H1 (cell line): ENCODE results near the gene DUS1L. TPM values are rescaled to one million over a fixed set of nuclear protein-coding genes. Genes with fewer than 3 reads are reported as not detected.

Experiments
- CTCF ChIA-PET: fragments of 300-600 bp; sonication (Branson Sonifier 250); formaldehyde crosslinking; loops from one replicate; lab custom pipeline; 2021; ENCODE audit not compliant: partially characterized antibody; lab: Charles Lee
- POLR2A ChIA-PET: fragments of 300-600 bp; sonication (Branson Sonifier 250); formaldehyde crosslinking; loops from one replicate; lab custom pipeline; 2021; ENCODE audit warnings: inconsistent platforms; ENCODE audit not compliant: partially characterized antibody; lab: Charles Lee
- DNase-seq, 2 experiments: peaks; one replicate each; pipeline versions ENCODE4 v3.0.0 to v3.0.0-alpha.2; 2010 to 2022; ENCODE audit warnings: low spot score in 2 of 2, low read depth in 1 of 2, mixed read lengths in 1 of 2
- FAIRE-seq: peaks from 2 replicates; lab custom pipeline; 2011; peaks lifted over from hg19 to GRCh38; lab: Jason Lieb, UNC
- H2AFZ ChIP-seq: 2 replicates; pipeline ENCODE4 v1.8.1; 2012; ENCODE audit warnings: low read length, inconsistent platforms
- H2AK5ac ChIP-seq: 2 replicates; pipeline ENCODE4 v1.6.1; 2013; ENCODE audit warnings: low read depth, low read length
- H2BK120ac ChIP-seq: replicated peaks from 2 replicates; pipeline ENCODE3; 2013; ENCODE audit warnings: low read depth, low read length, inconsistent platforms
- H2BK12ac ChIP-seq: 2 replicates; pipeline ENCODE4 v1.6.1; 2013; ENCODE audit warnings: low read depth, low read length
- H2BK15ac ChIP-seq: 2 replicates; pipeline ENCODE4 v1.6.1; 2013; ENCODE audit warnings: low read length
- H2BK20ac ChIP-seq: 2 replicates; pipeline ENCODE4 v1.6.1; 2013; ENCODE audit warnings: low read length
- H2BK5ac ChIP-seq: 2 replicates; pipeline ENCODE4 v1.6.1; 2013; ENCODE audit warnings: low read depth, low read length
- H3K14ac ChIP-seq: 2 replicates; pipeline ENCODE4 v1.6.1; 2013; ENCODE audit warnings: inconsistent platforms; ENCODE audit not compliant: insufficient read length
- H3K18ac ChIP-seq: 2 replicates; pipeline ENCODE4 v1.6.1; 2013; ENCODE audit warnings: low read length; ENCODE audit errors: extremely low read depth
- H3K23ac ChIP-seq: 2 replicates; pipeline ENCODE4 v1.6.1; 2013; ENCODE audit warnings: inconsistent platforms; ENCODE audit not compliant: insufficient read length
- H3K23me2 ChIP-seq: 2 replicates; pipeline ENCODE4 v1.6.1; 2013; ENCODE audit warnings: low read depth, low read length
- H3K27ac ChIP-seq: 2 replicates; pipeline ENCODE4 v1.6.1; 2011; ENCODE audit warnings: low read depth, low read length, inconsistent platforms
- H3K27me3 ChIP-seq, 4 experiments: replicated peaks in 1 of 4; 1 replicate in 1 of 4; 2 replicates in 3 of 4; pipeline versions ENCODE4 v1.6.1 to v1.8.1; 2011 to 2013; ENCODE audit warnings: low read length in 3 of 4, mild to moderate bottlenecking in 3 of 4, inconsistent platforms in 2 of 4, mixed read lengths in 2 of 4, moderate library complexity in 1 of 4; ENCODE audit not compliant: control insufficient read depth in 3 of 4, insufficient read depth in 3 of 4; ENCODE audit errors: extremely low read depth in 1 of 4
- H3K36me3 ChIP-seq, 4 experiments: 2 replicates each; pipeline versions ENCODE4 v1.6.1 to v1.8.1; 2011 to 2013; ENCODE audit warnings: mild to moderate bottlenecking in 4 of 4, low read length in 3 of 4, moderate library complexity in 2 of 4, control low read depth in 1 of 4, inconsistent platforms in 1 of 4; ENCODE audit not compliant: insufficient read depth in 4 of 4, control insufficient read depth in 2 of 4
- H3K4ac ChIP-seq: replicated peaks from 2 replicates; pipeline ENCODE3; 2013; ENCODE audit warnings: low read length, low read depth, mixed read lengths, inconsistent platforms; ENCODE audit not compliant: insufficient read length
- H3K4me1 ChIP-seq, 4 experiments: replicated peaks in 1 of 4; 1 replicate in 1 of 4; 2 replicates in 3 of 4; pipeline versions ENCODE4 v1.6.1 to v1.8.1; 2011 to 2013; ENCODE audit warnings: low read length in 3 of 4, inconsistent platforms in 2 of 4, mixed read lengths in 1 of 4; ENCODE audit not compliant: insufficient read depth in 4 of 4, control insufficient read depth in 3 of 4
- H3K4me2 ChIP-seq, 2 experiments: 2 replicates each; pipeline versions ENCODE4 v1.6.1 to v1.8.1; 2011 to 2013; ENCODE audit warnings: low read depth in 2 of 2, low read length in 2 of 2, control low read depth in 1 of 2, inconsistent platforms in 1 of 2, mild to moderate bottlenecking in 1 of 2; ENCODE audit not compliant: insufficient read depth in 1 of 2
- H3K4me3 ChIP-seq, 4 experiments: fragments of 200-600, 300-600 bp in 1 of 4; sonication (generic), shearing (Covaris generic), sonication (Bioruptor Twin) in 1 of 4; 2 replicates each; pipeline versions ENCODE4 v1.5.1 to v1.8.1; 2011 to 2016; ENCODE audit warnings: low read length in 4 of 4, low read depth in 3 of 4, control low read depth in 2 of 4, inconsistent platforms in 2 of 4, mild to moderate bottlenecking in 2 of 4, mixed read lengths in 1 of 4, moderate library complexity in 1 of 4; ENCODE audit not compliant: insufficient read depth in 2 of 4; ENCODE audit errors: extremely low read depth in 1 of 4
- H3K56ac ChIP-seq: replicated peaks from 2 replicates; pipeline ENCODE3; 2013; ENCODE audit warnings: low read depth, mild to moderate bottlenecking, mixed read lengths, low read length, inconsistent platforms; ENCODE audit not compliant: insufficient read length
- H3K79me1 ChIP-seq: 2 replicates; pipeline ENCODE4 v1.6.1; 2013; ENCODE audit warnings: low read depth, low read length, control low read depth
- H3K79me2 ChIP-seq, 2 experiments: 2 replicates each; pipeline versions ENCODE4 v1.6.1 to v1.8.1; 2012 to 2013; ENCODE audit warnings: low read length in 2 of 2, mild to moderate bottlenecking in 2 of 2, inconsistent platforms in 1 of 2; ENCODE audit not compliant: insufficient read depth in 2 of 2, control insufficient read depth in 1 of 2
- H3K9ac ChIP-seq, 4 experiments: replicated peaks in 1 of 4; 1 replicate in 1 of 4; 2 replicates in 3 of 4; pipeline versions ENCODE4 v1.6.1 to v1.8.1; 2011 to 2013; ENCODE audit warnings: low read depth in 3 of 4, low read length in 3 of 4, control low read depth in 2 of 4, mild to moderate bottlenecking in 2 of 4, moderate library complexity in 2 of 4, inconsistent platforms in 1 of 4; ENCODE audit errors: extremely low read depth in 1 of 4
- H3K9me3 ChIP-seq, 2 experiments: 2 replicates each; pipeline versions ENCODE4 v1.6.1 to v1.8.1; 2012 to 2013; ENCODE audit warnings: mild to moderate bottlenecking in 2 of 2, moderate library complexity in 2 of 2, control low read depth in 1 of 2, inconsistent platforms in 1 of 2, low read depth in 1 of 2, low read length in 1 of 2, mixed read lengths in 1 of 2; ENCODE audit not compliant: insufficient read depth in 2 of 2
- H4K20me1 ChIP-seq, 2 experiments: replicated peaks in 1 of 2; 2 replicates each; pipeline versions ENCODE3 to v1.8.1; 2011 to 2013; ENCODE audit warnings: inconsistent platforms in 2 of 2, low read length in 2 of 2, mild to moderate bottlenecking in 1 of 2; ENCODE audit not compliant: insufficient read depth in 2 of 2, control insufficient read depth in 1 of 2
- H4K5ac ChIP-seq: 2 replicates; pipeline ENCODE4 v1.6.1; 2013; ENCODE audit warnings: low read length, low read depth, mixed read lengths, inconsistent platforms; ENCODE audit not compliant: insufficient read length
- H4K8ac ChIP-seq: 2 replicates; pipeline ENCODE4 v1.8.0; 2013; ENCODE audit warnings: mild to moderate bottlenecking, moderate library complexity, low read length, inconsistent platforms; ENCODE audit not compliant: insufficient read depth; ENCODE audit errors: extremely low read depth
- H4K91ac ChIP-seq: replicated peaks from 2 replicates; pipeline ENCODE3; 2013; ENCODE audit warnings: low read length, mixed read lengths, inconsistent platforms; ENCODE audit not compliant: insufficient read length
- BCL11A ChIP-seq, 2 experiments: IDR thresholded peaks; one replicate each; pipeline ENCODE4 v1.6.1; 2011; ENCODE audit warnings: low read depth in 2 of 2, low read length in 2 of 2, mild to moderate bottlenecking in 2 of 2
- CTCF ChIP-seq, 3 experiments: IDR thresholded peaks; 1 replicate in 2 of 3; 2 replicates in 1 of 3; pipeline versions ENCODE4 v1.5.1 to v1.6.1; 2011; ENCODE audit warnings: low read length in 3 of 3, mild to moderate bottlenecking in 3 of 3, inconsistent platforms in 2 of 3, low read depth in 1 of 3, moderate library complexity in 1 of 3; ENCODE audit not compliant: insufficient read depth in 1 of 3; ENCODE audit errors: control extremely low read depth in 1 of 3
- JUND ChIP-seq: IDR thresholded peaks from 2 replicates; pipeline ENCODE4 v1.6.1; 2011; ENCODE audit warnings: mild to moderate bottlenecking, improper control_type of control experiment, low read length
- MAX ChIP-seq: IDR thresholded peaks from 2 replicates; pipeline ENCODE4 v1.6.1; 2012; ENCODE audit warnings: inconsistent platforms
- NANOG ChIP-seq: IDR thresholded peaks from 2 replicates; pipeline ENCODE4 v1.6.1; 2011; ENCODE audit warnings: low read length, low read depth, mild to moderate bottlenecking, inconsistent platforms; ENCODE audit not compliant: insufficient read depth, poor library complexity, severe bottlenecking
- RAD21 ChIP-seq, 2 experiments: IDR thresholded peaks in 1 of 2; conservative IDR thresholded peaks in 1 of 2; 2 replicates each; pipeline ENCODE4 v1.6.1; 2011; ENCODE audit warnings: low read depth in 2 of 2, low read length in 2 of 2, improper control_type of control experiment in 1 of 2, inconsistent platforms in 1 of 2, mild to moderate bottlenecking in 1 of 2, moderate library complexity in 1 of 2
- SP4 ChIP-seq: IDR thresholded peaks from 2 replicates; pipeline ENCODE4 v1.6.1; 2012; ENCODE audit warnings: low read length, inconsistent platforms
- WGBS, 2 experiments: shearing (Covaris generic) in 1 of 2; methylation state at CpG; one replicate each; pipeline versions ENCODE4 v1.1.6 to v1.1.7; 2013 to 2015; ENCODE audit warnings: low lambda C conversion rate in 2 of 2, mixed read lengths in 2 of 2, inconsistent platforms in 1 of 2, low coverage in 1 of 2, missing lambda C conversion rate in 1 of 2; ENCODE audit not compliant: insufficient replicate concordance in 2 of 2, insufficient coverage in 1 of 2, insufficient read length in 1 of 2; ENCODE audit errors: extremely low coverage in 1 of 2, missing lambda C conversion rate in 1 of 2; 5-methylcytosine and 5-hydroxymethylcytosine counted together
- polyA plus RNA-seq, 7 experiments: library from polyadenylated mRNA; depleted of rRNA in 3 of 7; stranded (reverse) in 5 of 7; unstranded in 2 of 7; fragments of >200 nt in 5 of 7; fragments of 200-250 nt in 2 of 7; gene quantifications; 1 replicate in 5 of 7; 2 replicates in 1 of 7; 4 replicates in 1 of 7; pipeline versions ENCODE4 v1.2.1 to v1.2.3, GENCODE V29; 2011 to 2013; ENCODE audit warnings: missing spikeins in 2 of 7, mixed read lengths in 2 of 7
- total RNA-seq: library from RNA; stranded (reverse); fragmentation: NEBNext Ultra II Directional; extraction: Animal tissue kit (Norgen Biotek cat#: 25700); gene quantifications from 2 replicates; pipeline ENCODE4 v1.2.1, GENCODE V29; 2021

Gene DUS1L
- total and polyA plus RNA-seq, 2 of the 8 experiments (the other 6 are each of a cell fraction or from before 2014, with no cell fraction given) = 34.5 to 69.1 TPM

- Histone ChIP-seq H3K23ac (no peak overlapping the region), H3K4me1 (peaks cover 0 to 11% (median 6%) of the 10 kb centered on the region in 4 experiments; a peak in 5 of 7 replicates), H3K23me2 (peaks cover 6% of the 10 kb centered on the region; the same call in 1 of the 2 replicates), H3K27ac (no peak overlapping the region), H3K4me3 (peak overlapping the region; percentile 45 to 87 (median 76)), H2AFZ (no peak overlapping the region), H2BK12ac (no peak overlapping the region), H3K18ac (peak overlapping the region; percentile 60), H3K14ac (no peak overlapping the region), H2BK15ac (no peak overlapping the region), H4K20me1 (peaks cover 4 to 15% of the 10 kb centered on the region in 2 experiments), H3K79me1 (peaks cover 6% of the 10 kb centered on the region; the same call in 1 of the 2 replicates), H3K9me3 (no peaks in the 10 kb centered on the region), H4K91ac (peak overlapping the region; percentile 25), H3K9ac (peak overlapping the region in 2 of 4 experiments; percentile 38 to 54; a peak in 4 of 7 replicates), H4K8ac (no peak overlapping the region; the same call in 1 of the 2 replicates), H2AK5ac (no peak overlapping the region), H3K27me3 (no peaks in the 10 kb centered on the region; a peak in 1 of 7 replicates), H3K4ac (peak overlapping the region; percentile 21), H2BK120ac (no peak overlapping the region), H3K4me2 (peak overlapping the region; percentile 68 to 69), H4K5ac (peak overlapping the region; percentile 24), H2BK20ac (no peak overlapping the region), H3K79me2 (peaks cover 0 to 12% of the 10 kb centered on the region in 2 experiments; a peak in 1 of 4 replicates), H3K36me3 (peaks cover 5 to 25% (median 12%) of the 10 kb centered on the region in 4 experiments), H3K56ac (peak overlapping the region; percentile 46), H2BK5ac (no peak overlapping the region)
- CTCF ChIA-PET = interaction anchor here (1.1 to 1.7 kb wide), 3 partner anchors 20 to 27 kb away, joined by 3 read pairs; partner anchors contain the start of gene RAC3
- POLR2A ChIA-PET = interaction anchor here (0.8 to 13.2 kb wide), 9 partner anchors 10 to 348 kb away, joined by 3 to 161 read pairs (median 5); partner anchors contain the start of genes CENPX, DUS1L, LRRC45 and MRPL12
- WGBS, 2 experiments = 29% methylated on average over 51 of the region's 79 CpGs; no CpG with 5 or more reads in 1 of the 2 experiments
- FAIRE-seq (no peak), DNase-seq (no peak)
- TF ChIP-seq BCL11A (IDR thresholded peaks at IDR 0.05; ENCODE audit: low read depth in 2 of 2, low read length in 2 of 2) = no peak
- TF ChIP-seq CTCF (IDR thresholded peaks at IDR 0.05; ENCODE audit: control extremely low read depth in 1 of 3, insufficient read depth in 1 of 3, low read depth in 1 of 3, low read length in 3 of 3) = no peak
- TF ChIP-seq SP4 = no peak
- no peak for TF ChIP-seq RAD21 (IDR thresholded peaks at IDR 0.05 in 1 of 2, conservative IDR thresholded peaks at IDR 0.05 in 1 of 2; ENCODE audit: low read depth in 2 of 2, low read length in 2 of 2)
- TF ChIP-seq NANOG = no peak
- TF ChIP-seq JUND = no peak
- no peak for TF ChIP-seq MAX
Measured at GRCh38 chr17:82050761-82051641, 14.6 kb downstream of the DUS1L start.
